C4-2B (cell line): ENCODE measurements around the gene UPF2.

Experiments used
- CTCF ChIP-seq: fragments of 450-650 bp; conservative IDR thresholded peaks from 2 replicates; pipeline ENCODE4 v1.5.1; 2017; ENCODE audit warnings: mild to moderate bottlenecking
- ZFX ChIP-seq: fragments of 450-650 bp; IDR thresholded peaks from 2 replicates; pipeline ENCODE4 v1.6.1; 2017

DNA sequence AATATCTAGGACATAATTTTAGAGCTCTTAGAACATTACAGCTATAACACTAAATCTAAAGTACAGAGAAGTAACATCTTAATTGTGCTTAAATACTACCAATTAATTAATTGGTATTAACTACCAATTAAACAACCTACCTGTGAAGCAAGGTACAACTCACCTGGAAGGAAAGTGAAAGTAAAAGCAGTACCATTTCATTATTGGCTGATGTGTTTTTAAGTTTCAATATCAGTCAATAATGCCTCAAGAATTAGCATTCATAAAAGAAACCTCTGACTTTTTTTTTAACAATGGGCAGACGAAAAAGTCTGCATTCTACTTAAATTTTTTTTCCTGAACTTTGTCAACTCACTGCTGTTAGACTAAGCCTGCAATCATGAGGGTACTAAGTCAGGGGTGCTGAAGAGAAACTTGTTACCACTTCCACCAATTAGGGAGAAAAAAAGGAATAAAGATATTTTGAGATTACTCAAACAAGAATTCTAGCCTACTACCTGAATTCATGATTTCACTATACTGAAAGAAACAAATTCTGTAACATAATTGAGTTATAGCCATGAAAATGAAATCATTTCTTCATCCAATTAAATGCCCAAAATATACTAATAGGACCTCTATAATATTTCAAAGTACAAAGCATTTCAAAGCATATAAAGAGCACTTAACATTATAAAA, 19.9 kb downstream of the UPF2 start:
- no peak for TF ChIP-seq CTCF
- no peak for TF ChIP-seq ZFX
